ENCODE results near the gene PPTC7. TPM values are rescaled to one million over a fixed set of nuclear protein-coding genes. Genes with fewer than 3 reads are reported as not detected.
A peak's percentile ranks its signal among the peaks of the same experiment; 100 is the strongest.

PPTC7 gene
- total RNA-seq, 2 donors from 2014 or later = 11.2 to 21.8 TPM

DNA sequence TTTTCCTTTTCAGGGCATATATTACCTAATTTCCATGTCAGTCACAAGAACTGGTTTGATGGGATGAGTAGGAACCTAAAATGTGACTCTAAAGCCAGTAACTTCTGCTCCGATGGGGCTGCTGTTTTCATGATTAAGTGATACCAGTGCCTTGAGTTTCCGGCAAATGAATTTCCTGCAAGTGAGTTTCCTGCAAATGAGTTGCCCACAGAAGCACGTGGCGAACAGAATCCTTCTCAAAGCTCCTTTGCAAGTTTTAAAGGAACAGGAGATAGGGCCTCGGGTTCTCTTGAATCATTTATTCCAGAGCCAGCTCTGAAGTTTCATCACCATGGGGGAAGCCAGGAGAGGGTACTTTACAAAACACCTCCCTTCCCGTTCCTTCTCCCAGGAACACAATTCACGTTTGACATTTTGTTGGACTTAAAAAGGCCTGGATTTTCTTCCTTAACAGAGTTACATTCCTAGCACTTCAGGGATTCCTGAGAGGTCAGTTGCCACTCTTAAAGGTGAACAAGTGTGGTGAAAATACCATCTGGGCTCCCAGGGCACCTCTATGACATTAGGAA is 2.2 kb upstream of the PPTC7 start:
- H3K27ac ChIP-seq = peak overlapping the region; percentile 43 to 46
- WGBS = 10% methylated on average over 7 of the region's 7 CpGs
- DNase-seq (ENCODE audit: low spot score) = peak; percentile 46

GRCh38 chr12:110582276-110583136 is 612 bp downstream of the PPTC7 start:
- H3K27me3 ChIP-seq (replicated peaks; ENCODE audit: insufficient read depth) = no peaks in the 10 kb centered on the region
- under 1% methylated on average over 78 of the region's 104 CpGs for WGBS
- H3K9me3 ChIP-seq = no peaks in the 10 kb centered on the region
- H3K4me3 ChIP-seq = peak overlapping the region; percentile 77 to 90
- H3K36me3 ChIP-seq = no peaks in the 10 kb centered on the region
- intact Hi-C loops (cut with DNase I) = loop anchor here (5.0 kb wide), 1 partner anchor 35 kb away; no protein-coding TSS in a partner anchor
- peak overlapping the region; percentile 89 to 90 for H3K27ac ChIP-seq
- TF ChIP-seq POLR2AphosphoS5 (IDR thresholded peaks at IDR 0.05) (peak; percentile 36), CTCF (IDR thresholded peaks at IDR 0.05) (peak in 1 of 4 experiments; percentile 2), POLR2A (IDR thresholded peaks at IDR 0.05) (peak; percentile 37)
- H3K4me1 ChIP-seq (replicated peaks) = no peaks in the 10 kb centered on the region
- peak; percentile 57 for DNase-seq (ENCODE audit: low spot score)

More for the DNA sequence above, 2.2 kb upstream of the PPTC7 start:
- TF ChIP-seq POLR2AphosphoS5 (IDR thresholded peaks at IDR 0.05) (peak; percentile 44), CTCF (IDR thresholded peaks at IDR 0.05) (no peak), POLR2A (IDR thresholded peaks at IDR 0.05) (no peak)
- Histone ChIP-seq H3K9me3 (no peaks in the 10 kb centered on the region), H3K27me3 (replicated peaks; ENCODE audit: insufficient read depth) (no peaks in the 10 kb centered on the region), H3K4me3 (no peak overlapping the region), H3K36me3 (no peaks in the 10 kb centered on the region), H3K4me1 (replicated peaks) (no peaks in the 10 kb centered on the region)
- intact Hi-C loops (cut with DNase I) = no loop called here

GRCh38 chr12:110581931-110582275 is 1.2 kb downstream of the PPTC7 start:
- peak; percentile 12 for DNase-seq (ENCODE audit: low spot score)
- Histone ChIP-seq H3K4me3 (peak overlapping the region; percentile 77 to 90), H3K36me3 (no peaks in the 10 kb centered on the region), H3K27me3 (replicated peaks; ENCODE audit: insufficient read depth) (no peaks in the 10 kb centered on the region), H3K4me1 (replicated peaks) (no peaks in the 10 kb centered on the region), H3K9me3 (no peaks in the 10 kb centered on the region), H3K27ac (peak overlapping the region; percentile 89 to 90)
- no peak for TF ChIP-seq CTCF (IDR thresholded peaks at IDR 0.05)
- no peak for TF ChIP-seq POLR2AphosphoS5 (IDR thresholded peaks at IDR 0.05)
- no peak for TF ChIP-seq POLR2A (IDR thresholded peaks at IDR 0.05)
- intact Hi-C loops (cut with DNase I) = loop anchor here (5.0 kb wide), 1 partner anchor 35 kb away; no protein-coding TSS in a partner anchor
- 2% methylated on average over 8 of the region's 8 CpGs for WGBS

- 95% methylated on average over 18 of the region's 18 CpGs for WGBS
- H3K36me3 ChIP-seq = no peaks in the 10 kb centered on the region
- H3K9me3 ChIP-seq = no peaks in the 10 kb centered on the region
- no peaks in the 10 kb centered on the region for H3K4me1 ChIP-seq (replicated peaks)
- no peak overlapping the region for H3K4me3 ChIP-seq
- H3K27me3 ChIP-seq (replicated peaks; ENCODE audit: insufficient read depth) = no peaks in the 10 kb centered on the region
- no peak overlapping the region for H3K27ac ChIP-seq
- TF ChIP-seq POLR2AphosphoS5 (IDR thresholded peaks at IDR 0.05) = no peak
- intact Hi-C loops (cut with DNase I) = loop anchor here (5.0 kb wide), 1 partner anchor 32 kb away; no protein-coding TSS in a partner anchor
- DNase-seq (ENCODE audit: low spot score) = no peak
Observed at GRCh38 chr12:110579535-110580253, 3.4 kb downstream of the PPTC7 start.
